Activated naive CD8-positive, alpha-beta T cell (primary cell): ENCODE data around the gene TSSK6.
"Not testable (repeated sequence)": the region's sequence is repeated elsewhere in the genome, so short reads cannot be mapped to it uniquely, and the experiment has no call there.

Experiments used
- H3K27ac Mint-ChIP-seq: one replicate; pipeline ENCODE4 v1.8.0; 2021; ENCODE audit warnings: mixed read lengths
- H3K27me3 Mint-ChIP-seq: one replicate; pipeline ENCODE4 v1.8.0; 2021; ENCODE audit warnings: mixed read lengths
- H3K36me3 Mint-ChIP-seq: one replicate; pipeline ENCODE4 v1.8.0; 2021; ENCODE audit warnings: mixed read lengths
- H3K4me1 Mint-ChIP-seq: one replicate; pipeline ENCODE4 v1.8.0; 2021; ENCODE audit warnings: low read depth, mixed read lengths
- H3K4me3 Mint-ChIP-seq: one replicate; pipeline ENCODE4 v1.8.0; 2021; ENCODE audit warnings: mild to moderate bottlenecking, mixed read lengths
- H3K9me3 Mint-ChIP-seq: one replicate; pipeline ENCODE4 v1.8.0; 2021; ENCODE audit warnings: low read depth, mixed read lengths

TSSK6 gene

DNA sequence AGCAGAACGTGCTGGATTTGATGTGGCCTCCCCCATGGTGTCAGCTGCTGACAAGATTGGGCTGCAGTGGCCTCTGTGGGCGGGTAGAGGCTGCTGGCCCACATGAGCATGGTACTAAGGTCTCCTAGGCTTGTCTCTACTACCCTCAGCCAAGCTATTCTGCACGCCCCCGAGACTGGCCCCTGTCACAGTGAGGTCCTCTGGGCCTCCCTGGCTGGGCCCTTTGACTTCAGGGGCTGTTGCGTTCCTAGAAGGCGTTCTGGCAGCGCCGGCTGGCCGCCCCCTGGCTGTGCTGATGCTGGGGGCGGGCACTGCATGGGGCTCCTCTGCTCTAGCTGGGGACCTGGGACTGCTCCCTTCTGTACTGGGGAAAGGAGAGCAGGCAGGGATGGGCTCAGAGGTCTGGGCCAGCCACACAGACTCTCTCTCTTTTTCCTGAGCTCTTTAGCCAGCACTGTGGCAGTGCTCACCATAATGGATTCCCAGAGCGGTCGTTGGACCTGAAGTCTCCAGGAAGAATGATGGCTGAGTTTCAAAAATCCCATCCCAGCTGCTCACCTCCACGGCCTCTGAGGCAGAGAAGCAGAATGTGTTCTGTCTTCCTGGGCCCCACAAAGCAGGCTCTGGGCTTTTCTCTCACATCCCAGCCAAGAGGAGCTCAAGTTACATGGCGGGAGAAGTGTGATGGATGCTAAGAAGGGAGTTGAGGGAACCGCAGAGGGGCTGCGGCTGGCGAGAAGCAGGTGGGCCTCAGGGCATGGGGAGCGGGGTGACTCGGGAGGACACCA, 32.3 kb downstream of the TSSK6 start:
- H3K9me3 Mint-ChIP-seq = no peaks in the 10 kb centered on the region
- no peaks in the 10 kb centered on the region for H3K36me3 Mint-ChIP-seq
- H3K4me3 Mint-ChIP-seq = no peak overlapping the region
- no peaks in the 10 kb centered on the region for H3K27me3 Mint-ChIP-seq
- peaks cover 65% of the 10 kb centered on the region for H3K4me1 Mint-ChIP-seq
- H3K27ac Mint-ChIP-seq = peak overlapping the region; percentile 73

- no peaks in the 10 kb centered on the region for H3K9me3 Mint-ChIP-seq
- H3K27me3 Mint-ChIP-seq = no peaks in the 10 kb centered on the region
- H3K27ac Mint-ChIP-seq = peak overlapping the region; percentile 64
- peaks cover 64% of the 10 kb centered on the region for H3K4me1 Mint-ChIP-seq
- H3K4me3 Mint-ChIP-seq = no peak overlapping the region
- H3K36me3 Mint-ChIP-seq = no peaks in the 10 kb centered on the region
Observed at GRCh38 chr19:19480688-19481087, 34.7 kb downstream of the TSSK6 start.

GRCh38 chr19:19477705-19478383, 37.5 kb downstream of the TSSK6 start:
- no peak overlapping the region for H3K4me3 Mint-ChIP-seq
- H3K9me3 Mint-ChIP-seq = no peaks in the 10 kb centered on the region
- no peaks in the 10 kb centered on the region for H3K36me3 Mint-ChIP-seq
- peaks cover 72% of the 10 kb centered on the region for H3K4me1 Mint-ChIP-seq
- no peak overlapping the region for H3K27ac Mint-ChIP-seq
- no peaks in the 10 kb centered on the region for H3K27me3 Mint-ChIP-seq

DNA sequence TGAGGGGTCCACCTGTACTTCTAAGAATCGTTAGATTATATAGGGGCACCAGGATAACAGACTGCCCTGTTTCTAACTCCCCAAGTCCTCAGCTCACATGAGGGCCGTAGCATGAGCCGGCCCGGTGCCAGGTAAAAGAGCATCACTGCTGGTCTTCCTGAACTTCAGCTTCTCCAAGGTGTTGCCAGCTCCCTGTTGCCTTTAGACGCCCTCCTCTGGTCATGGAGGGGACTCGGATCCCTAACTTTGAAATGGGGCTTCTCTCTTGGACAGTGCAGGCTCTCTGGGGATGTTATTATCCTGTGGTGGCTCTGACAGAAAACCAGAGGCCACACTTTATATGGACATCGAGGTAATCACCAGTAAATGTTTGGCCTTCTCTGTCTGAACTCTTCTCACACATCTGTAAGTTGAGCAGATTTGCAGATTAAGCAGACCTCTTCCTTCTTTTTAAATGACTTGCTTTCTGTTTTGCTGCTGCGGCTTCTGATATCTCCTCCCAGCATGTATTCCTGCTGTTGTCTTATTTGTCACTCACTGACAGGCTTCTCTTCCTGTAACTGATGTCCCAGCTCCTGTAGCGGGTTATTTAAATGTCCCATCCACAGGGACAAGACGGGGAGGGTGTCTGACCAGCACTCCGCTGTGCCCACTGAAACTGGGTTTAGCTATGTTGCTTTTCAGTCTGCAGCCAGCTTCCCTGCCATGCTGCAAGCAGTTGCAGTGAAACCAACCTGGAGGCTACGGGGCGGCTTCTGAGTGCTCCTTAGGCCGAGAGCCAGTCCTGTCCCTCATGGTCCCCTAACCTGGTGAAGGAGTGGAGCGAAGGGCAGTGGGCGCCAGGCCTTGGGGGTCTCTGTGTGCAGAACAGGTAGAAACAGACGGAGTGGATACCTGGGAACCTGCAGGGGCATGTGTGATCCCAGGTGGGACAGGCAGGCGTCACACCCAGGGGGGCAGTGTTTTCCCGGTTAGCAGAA, 39.2 kb downstream of the TSSK6 start:
- H3K9me3 Mint-ChIP-seq = no peaks in the 10 kb centered on the region
- no peaks in the 10 kb centered on the region for H3K36me3 Mint-ChIP-seq
- no peak overlapping the region for H3K4me3 Mint-ChIP-seq
- H3K27me3 Mint-ChIP-seq = no peaks in the 10 kb centered on the region
- H3K27ac Mint-ChIP-seq = peak overlapping the region; percentile 19
- peaks cover 78% of the 10 kb centered on the region for H3K4me1 Mint-ChIP-seq

- Mint-ChIP-seq H3K36me3 (no peaks in the 10 kb centered on the region), H3K9me3 (no peaks in the 10 kb centered on the region), H3K4me1 (peaks cover 76% of the 10 kb centered on the region), H3K27me3 (no peaks in the 10 kb centered on the region), H3K27ac (peak overlapping the region; percentile 64), H3K4me3 (no peak overlapping the region)
Observed at GRCh38 chr19:19475015-19475765, 40.2 kb downstream of the TSSK6 start.

DNA sequence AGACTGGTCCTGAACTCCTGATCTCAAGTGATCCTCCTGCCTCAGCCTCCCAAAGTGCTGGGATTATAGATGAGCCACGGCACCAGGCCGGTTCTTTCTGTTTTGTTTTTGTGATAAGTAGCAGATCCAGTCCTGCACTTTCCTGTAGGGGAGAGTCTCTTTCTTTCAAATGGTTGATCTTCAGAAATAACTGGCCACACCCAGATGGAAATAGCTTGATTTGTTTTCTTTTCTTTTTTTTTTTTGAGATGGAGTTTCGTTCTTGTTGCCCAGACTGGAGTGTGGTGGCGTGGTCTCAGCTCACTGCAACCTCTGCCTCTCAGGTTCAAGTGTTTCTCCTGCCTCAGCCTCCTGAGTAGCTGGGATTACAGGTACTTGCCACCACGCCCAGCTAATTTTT, 43.2 kb downstream of the TSSK6 start:
- peaks cover 59% of the 10 kb centered on the region for H3K4me1 Mint-ChIP-seq
- H3K27me3 Mint-ChIP-seq, H3K9me3 Mint-ChIP-seq, H3K4me3 Mint-ChIP-seq: not testable (repeated sequence)
- H3K36me3 Mint-ChIP-seq = peaks cover 16% of the 10 kb centered on the region
- H3K27ac Mint-ChIP-seq = peak overlapping the region; percentile 28

GRCh38 chr19:19471682-19472081, 43.7 kb downstream of the TSSK6 start:
- no peak overlapping the region for H3K27ac Mint-ChIP-seq
- peaks cover 19% of the 10 kb centered on the region for H3K36me3 Mint-ChIP-seq
- no peaks in the 10 kb centered on the region for H3K27me3 Mint-ChIP-seq
- peaks cover 55% of the 10 kb centered on the region for H3K4me1 Mint-ChIP-seq
- peaks cover 7% of the 10 kb centered on the region for H3K9me3 Mint-ChIP-seq
- no peak overlapping the region for H3K4me3 Mint-ChIP-seq

GRCh38 chr19:19470579-19470978, 44.8 kb downstream of the TSSK6 start:
- H3K27ac Mint-ChIP-seq = peak overlapping the region; percentile 50
- no peak overlapping the region for H3K4me3 Mint-ChIP-seq
- peaks cover 26% of the 10 kb centered on the region for H3K36me3 Mint-ChIP-seq
- H3K9me3 Mint-ChIP-seq = peaks cover 7% of the 10 kb centered on the region
- H3K4me1 Mint-ChIP-seq = peaks cover 50% of the 10 kb centered on the region
- H3K27me3 Mint-ChIP-seq = no peaks in the 10 kb centered on the region

GRCh38 chr19:19468424-19469050, 46.8 kb downstream of the TSSK6 start:
- H3K27ac Mint-ChIP-seq = peak overlapping the region; percentile 56
- H3K36me3 Mint-ChIP-seq = peaks cover 33% of the 10 kb centered on the region
- H3K9me3 Mint-ChIP-seq = peaks cover 7% of the 10 kb centered on the region
- H3K4me1 Mint-ChIP-seq = peaks cover 45% of the 10 kb centered on the region
- H3K27me3 Mint-ChIP-seq = no peaks in the 10 kb centered on the region
- no peak overlapping the region for H3K4me3 Mint-ChIP-seq

- H3K27me3 Mint-ChIP-seq = no peaks in the 10 kb centered on the region
- peak overlapping the region; percentile 52 for H3K27ac Mint-ChIP-seq
- H3K36me3 Mint-ChIP-seq = peaks cover 33% of the 10 kb centered on the region
- peaks cover 7% of the 10 kb centered on the region for H3K9me3 Mint-ChIP-seq
- H3K4me1 Mint-ChIP-seq = peaks cover 46% of the 10 kb centered on the region
- no peak overlapping the region for H3K4me3 Mint-ChIP-seq
Observed at GRCh38 chr19:19466201-19466600, 49.1 kb downstream of the TSSK6 start.

- H3K27ac Mint-ChIP-seq = peak overlapping the region; percentile 64
- H3K4me1 Mint-ChIP-seq = peaks cover 47% of the 10 kb centered on the region
- peaks cover 33% of the 10 kb centered on the region for H3K36me3 Mint-ChIP-seq
- H3K4me3 Mint-ChIP-seq = no peak overlapping the region
- H3K9me3 Mint-ChIP-seq = peaks cover 7% of the 10 kb centered on the region
- no peaks in the 10 kb centered on the region for H3K27me3 Mint-ChIP-seq
Observed at GRCh38 chr19:19465436-19466070, 49.8 kb downstream of the TSSK6 start.

GRCh38 chr19:19464339-19465098, 50.8 kb downstream of the TSSK6 start:
- peaks cover 33% of the 10 kb centered on the region for H3K36me3 Mint-ChIP-seq
- H3K27me3 Mint-ChIP-seq = no peaks in the 10 kb centered on the region
- H3K27ac Mint-ChIP-seq = peak overlapping the region; percentile 64
- peaks cover 7% of the 10 kb centered on the region for H3K9me3 Mint-ChIP-seq
- H3K4me1 Mint-ChIP-seq = peaks cover 55% of the 10 kb centered on the region
- H3K4me3 Mint-ChIP-seq = no peak overlapping the region
